Gastroesophageal sphincter (tissue), 4 donors: ENCODE data around the gene SPOCK2. TPM values are rescaled to one million over a fixed set of nuclear protein-coding genes. Genes with fewer than 3 reads are reported as not detected.

Source experiments
- ATAC-seq: fragments of 150-250 bp; one replicate; pipeline ENCODE4 v1.9.1; 2016; ENCODE audit warnings: mild to moderate bottlenecking, moderate library complexity
- H3K27ac ChIP-seq, 4 donors: fragments of 200-600 bp; sonication (generic) in 3 of 4; 1 replicate in 3 of 4; 2 replicates in 1 of 4; pipeline ENCODE4 v1.5.1; 2016 to 2019
- H3K27me3 ChIP-seq: fragments of 200-600 bp; sonication (generic); one replicate; pipeline ENCODE4 v1.5.1; 2019
- H3K36me3 ChIP-seq, 2 donors: fragments of 200-600 bp; sonication (generic); one replicate each; pipeline ENCODE4 v1.5.1; 2019; ENCODE audit warnings: control low read depth in 1 of 2
- H3K4me1 ChIP-seq, 3 donors: fragments of 200-600 bp; sonication (generic); 1 replicate in 2 of 3; 2 replicates in 1 of 3; pipeline ENCODE4 v1.5.1; 2016 to 2019; ENCODE audit warnings: control low read depth in 2 of 3
- H3K4me3 ChIP-seq, 2 donors: fragments of 200-600 bp; sonication (generic); one replicate each; pipeline ENCODE4 v1.5.1; 2019; ENCODE audit warnings: mild to moderate bottlenecking in 1 of 2, moderate library complexity in 1 of 2
- H3K9me3 ChIP-seq, 3 donors: fragments of 200-600 bp; sonication (generic); one replicate each; pipeline ENCODE4 v1.5.1; 2017 to 2019; ENCODE audit warnings: control low read depth in 2 of 3
- CTCF ChIP-seq, 4 experiments: fragments of 200-600 bp in 2 of 4; fragments of 450-650 bp in 2 of 4; sonication (generic) in 1 of 4; IDR thresholded peaks; one replicate each; pipeline ENCODE4 v1.5.1; 2017 to 2019; ENCODE audit warnings: antibody characterized with exemption in 4 of 4, mild to moderate bottlenecking in 2 of 4, moderate library complexity in 2 of 4
- EP300 ChIP-seq: sonication (generic); formaldehyde crosslinking; IDR thresholded peaks from one replicate; pipeline ENCODE4 v1.6.1; 2017; ENCODE audit warnings: antibody characterized with exemption, mild to moderate bottlenecking
- POLR2A ChIP-seq, 2 donors: fragments of 450-650 bp; IDR thresholded peaks; one replicate each; pipeline ENCODE4 v1.6.1; 2017; ENCODE audit warnings: antibody characterized with exemption in 2 of 2, mild to moderate bottlenecking in 2 of 2, moderate library complexity in 1 of 2
- POLR2AphosphoS5 ChIP-seq: sonication (generic); formaldehyde crosslinking; IDR thresholded peaks from one replicate; pipeline ENCODE4 v1.6.1; 2017; ENCODE audit warnings: antibody characterized with exemption
- WGBS, 2 donors: methylation state at CpG; one replicate each; pipeline ENCODE4 v1.1.5; 2018; ENCODE audit warnings: low coverage in 1 of 2; 5-methylcytosine and 5-hydroxymethylcytosine counted together
- total RNA-seq, 4 donors: library from RNA; depleted of rRNA; stranded (reverse); fragments of >200 nt; gene quantifications; one replicate each; pipeline ENCODE4 v1.1.0, GENCODE V29; 2016

SPOCK2 gene
- total RNA-seq, 4 donors from 2014 or later = 6.2 to 9.2 (median 7.9) TPM

- WGBS, 2 donors = 87 to 100% methylated on average over 1 to 2 of the region's 2 CpGs
- Histone ChIP-seq H3K9me3 (no peaks in the 10 kb centered on the region), H3K4me3 (no peak overlapping the region), H3K4me1 (peaks cover 0 to 12% (median 0%) of the 10 kb centered on the region in 3 donors), H3K27me3 (no peaks in the 10 kb centered on the region), H3K36me3 (peaks cover 0 to 21% of the 10 kb centered on the region in 2 donors), H3K27ac (no peak overlapping the region)
- no peak for TF ChIP-seq EP300
- TF ChIP-seq CTCF (IDR thresholded peaks at IDR 0.05) = no peak
- no peak for TF ChIP-seq POLR2A (IDR thresholded peaks at IDR 0.05)
- TF ChIP-seq POLR2AphosphoS5 = no peak
- no peak for ATAC-seq
These were observed 28.0 kb upstream of the SPOCK2 start for GRCh38 chr10:72116372-72116771.

- TF ChIP-seq CTCF (IDR thresholded peaks at IDR 0.05) (no peak), EP300 (no peak), POLR2AphosphoS5 (no peak), POLR2A (IDR thresholded peaks at IDR 0.05) (no peak)
- Histone ChIP-seq H3K9me3 (no peaks in the 10 kb centered on the region), H3K27me3 (no peaks in the 10 kb centered on the region), H3K27ac (no peak overlapping the region), H3K36me3 (peaks cover 0 to 19% of the 10 kb centered on the region in 2 donors), H3K4me3 (no peak overlapping the region), H3K4me1 (peaks cover 0 to 13% (median 0%) of the 10 kb centered on the region in 3 donors)
- WGBS, 2 donors = 61 to 76% methylated on average over 2 of the region's 2 CpGs
- ATAC-seq = no peak
These were observed 26.5 kb upstream of the SPOCK2 start for GRCh38 chr10:72114706-72115450.

GRCh38 chr10:72110673-72111401 is 22.5 kb upstream of the SPOCK2 start:
- H3K4me3 ChIP-seq = no peak overlapping the region
- TF ChIP-seq EP300 = no peak
- no peak for TF ChIP-seq POLR2A (IDR thresholded peaks at IDR 0.05)
- TF ChIP-seq CTCF (IDR thresholded peaks at IDR 0.05) = no peak
- TF ChIP-seq POLR2AphosphoS5 = no peak
- 94 to 98% methylated on average over 5 to 9 of the region's 11 CpGs for WGBS, 2 donors
- H3K36me3 ChIP-seq = peaks cover 0 to 13% of the 10 kb centered on the region in 2 donors
- no peaks in the 10 kb centered on the region for H3K27me3 ChIP-seq
- H3K4me1 ChIP-seq = peaks cover 0 to 19% (median 0%) of the 10 kb centered on the region in 3 donors
- no peaks in the 10 kb centered on the region for H3K9me3 ChIP-seq
- ATAC-seq = no peak
- H3K27ac ChIP-seq = no peak overlapping the region

- Histone ChIP-seq H3K4me3 (no peak overlapping the region), H3K36me3 (peaks cover 0 to 13% of the 10 kb centered on the region in 2 donors), H3K9me3 (no peaks in the 10 kb centered on the region), H3K27me3 (no peaks in the 10 kb centered on the region), H3K27ac (no peak overlapping the region), H3K4me1 (peaks cover 0 to 8% (median 0%) of the 10 kb centered on the region in 3 donors)
- no peak for TF ChIP-seq POLR2AphosphoS5
- no peak for TF ChIP-seq EP300
- TF ChIP-seq CTCF (IDR thresholded peaks at IDR 0.05) = no peak
- WGBS, 2 donors = 86% methylated on average over 8 of the region's 8 CpGs; no CpG with 5 or more reads in 1 of the 2 donors
- no peak for ATAC-seq
These were observed 21.3 kb upstream of the SPOCK2 start for GRCh38 chr10:72109636-72110157.
